Endothelial cell of umbilical vein (primary cell): Measurements from ENCODE around the gene MAP6D1. TPM values are rescaled to one million over a fixed set of nuclear protein-coding genes. Genes with fewer than 3 reads are reported as not detected.

Experiments used
- BruUV-seq: library from RNA; stranded (reverse); fragments of 400-500 nt; replicated peaks from 2 replicates; lab custom pipeline; 2021; lab: Mats Ljungman, UMichigan
- CTCF ChIA-PET: fragments of 300-600, 350-600 bp; sonication (Branson Sonifier 250); formaldehyde crosslinking; loops from one replicate; lab custom pipeline; 2021; ENCODE audit warnings: antibody characterized with exemption, inconsistent platforms; lab: Charles Lee
- POLR2A ChIA-PET: fragments of 300-600, 350-600 bp; sonication (Branson Sonifier 250); formaldehyde crosslinking; loops from one replicate; lab custom pipeline; 2021; ENCODE audit warnings: antibody characterized with exemption, inconsistent platforms; lab: Charles Lee
- DNase-seq: peaks from one replicate; pipeline ENCODE4 v3.0.0-alpha.2; 2011; ENCODE audit warnings: low read depth, low spot score
- FAIRE-seq: peaks from 2 replicates; lab custom pipeline; 2011; peaks lifted over from hg19 to GRCh38; lab: Jason Lieb, UNC
- H2AFZ ChIP-seq: 2 replicates; pipeline ENCODE4 v1.6.0; 2012; ENCODE audit warnings: low read depth, low read length, control low read depth, inconsistent platforms
- H3K27ac ChIP-seq: 2 replicates; pipeline ENCODE4 v1.5.1; 2011; ENCODE audit warnings: low read depth, mild to moderate bottlenecking, control low read depth, low read length, moderate library complexity; ENCODE audit not compliant: insufficient read depth
- H3K27me3 ChIP-seq, 2 experiments: 2 replicates each; pipeline versions ENCODE4 v1.6.0 to v1.6.1; 2011; ENCODE audit warnings: low read length in 2 of 2, mixed read lengths in 1 of 2; ENCODE audit not compliant: control insufficient read depth in 2 of 2, insufficient read depth in 2 of 2
- H3K36me3 ChIP-seq, 2 experiments: 2 replicates in 1 of 2; 3 replicates in 1 of 2; pipeline ENCODE4 v1.5.1; 2011; ENCODE audit warnings: low read length in 2 of 2, mild to moderate bottlenecking in 1 of 2, moderate library complexity in 1 of 2; ENCODE audit not compliant: control insufficient read depth in 2 of 2, insufficient read depth in 2 of 2; ENCODE audit errors: extremely low read depth in 1 of 2
- H3K4me1 ChIP-seq: 3 replicates; pipeline ENCODE4 v1.5.1; 2011; ENCODE audit warnings: mild to moderate bottlenecking, low read length; ENCODE audit not compliant: control insufficient read depth, insufficient read depth; ENCODE audit errors: extremely low read depth
- H3K4me2 ChIP-seq: 2 replicates; pipeline ENCODE4 v1.6.1; 2011; ENCODE audit warnings: low read length, control low read depth, mixed read lengths; ENCODE audit not compliant: insufficient read depth
- H3K4me3 ChIP-seq, 3 experiments: fragments of 200-600 bp in 1 of 3; sonication (generic), shearing (Covaris generic) in 1 of 3; replicated peaks in 1 of 3; 2 replicates each; pipeline ENCODE4 v1.5.1; 2011 to 2016; ENCODE audit warnings: control low read depth in 3 of 3, low read length in 3 of 3, mild to moderate bottlenecking in 2 of 3, inconsistent platforms in 1 of 3, low read depth in 1 of 3, moderate library complexity in 1 of 3; ENCODE audit not compliant: insufficient read depth in 1 of 3
- H3K79me2 ChIP-seq: 2 replicates; pipeline ENCODE4 v1.6.0; 2012; ENCODE audit warnings: low read length, inconsistent platforms; ENCODE audit not compliant: control insufficient read depth, insufficient read depth
- H3K9ac ChIP-seq: replicated peaks from 2 replicates; pipeline ENCODE3; 2011; ENCODE audit warnings: low read length, control low read depth; ENCODE audit not compliant: insufficient read depth; ENCODE audit errors: extremely low read depth
- H3K9me1 ChIP-seq: replicated peaks from 3 replicates; pipeline ENCODE4 v1.6.0; 2011; ENCODE audit warnings: mild to moderate bottlenecking, low read length; ENCODE audit not compliant: control insufficient read depth, insufficient read depth; ENCODE audit errors: extremely low read depth
- H3K9me3 ChIP-seq: replicated peaks from 2 replicates; pipeline ENCODE4 v1.5.1; 2012; ENCODE audit warnings: low read length, inconsistent platforms; ENCODE audit not compliant: control insufficient read depth, insufficient read depth
- H4K20me1 ChIP-seq: replicated peaks from 2 replicates; pipeline ENCODE3; 2011; ENCODE audit warnings: mild to moderate bottlenecking, low read length; ENCODE audit not compliant: control insufficient read depth, insufficient read depth; ENCODE audit errors: extremely low read depth
- EZH2 ChIP-seq: IDR thresholded peaks from 2 replicates; pipeline ENCODE4 v1.6.1; 2012; ENCODE audit warnings: borderline replicate concordance, low read depth, mild to moderate bottlenecking, moderate library complexity, low read length, inconsistent platforms; ENCODE audit not compliant: severe bottlenecking
- FOS ChIP-seq: IDR thresholded peaks from 2 replicates; pipeline ENCODE4 v1.6.1; 2011; ENCODE audit warnings: mild to moderate bottlenecking, low read length, moderate library complexity, borderline replicate concordance; ENCODE audit not compliant: insufficient read depth
- GATA2 ChIP-seq: IDR thresholded peaks from 2 replicates; pipeline ENCODE4 v1.7.0; 2011; ENCODE audit warnings: low read depth, mild to moderate bottlenecking, moderate library complexity, mixed read lengths, low read length; ENCODE audit not compliant: insufficient read length, insufficient read depth
- JUN ChIP-seq: IDR thresholded peaks from 2 replicates; pipeline ENCODE4 v1.6.1; 2011; ENCODE audit warnings: borderline replicate concordance, low read depth; ENCODE audit not compliant: insufficient read length, insufficient read depth
- MAX ChIP-seq: IDR thresholded peaks from 2 replicates; pipeline ENCODE4 v1.6.1; 2011; ENCODE audit not compliant: insufficient read depth, insufficient read length
- MYC ChIP-seq: IDR thresholded peaks from one replicate; pipeline ENCODE4 v1.6.1; 2011; ENCODE audit warnings: mild to moderate bottlenecking, low read depth, low read length
- POLR2A ChIP-seq: IDR thresholded peaks from 2 replicates; pipeline ENCODE4 v1.6.1; 2012; ENCODE audit warnings: low read depth, mild to moderate bottlenecking, control low read depth, low read length
- POLR2AphosphoS5 ChIP-seq: IDR thresholded peaks from 2 replicates; pipeline ENCODE4 v1.6.1; 2012; ENCODE audit warnings: low read depth, mild to moderate bottlenecking, control low read depth, low read length, moderate library complexity; ENCODE audit not compliant: insufficient read depth
- dilution Hi-C: fragments of 300-500 bp; cut with MboI; formaldehyde crosslinking; loops from one replicate; pipeline ENCODE4 v1.15.0; 2019; ENCODE audit warnings: low sequenced_read_pairs; ENCODE audit not compliant: extremely low pct_ligation_motif_present
- intact Hi-C: fragments of 100-400 bp; cut with micrococcal nuclease; formaldehyde crosslinking; loops from one replicate; pipeline ENCODE4 v1.10.0; 2022
- polyA plus RNA-seq, 4 experiments: library from polyadenylated mRNA; depleted of rRNA in 3 of 4; stranded (reverse) in 3 of 4; unstranded in 1 of 4; fragments of >200 nt; gene quantifications; 2 replicates each; pipeline versions ENCODE4 v1.2.1 to v1.2.3, GENCODE V29; 2011 to 2012; ENCODE audit warnings: missing spikeins in 1 of 4
- total RNA-seq: library from RNA; stranded (reverse); gene quantifications from 2 replicates; pipeline ENCODE4 v1.2.3, GENCODE V29; 2021
- TF ChIP-seq, protein P1 (sequence below), 2 donors: IDR thresholded peaks; 1 replicate in 1 of 2; 2 replicates in 1 of 2; pipeline ENCODE4 v1.5.1; 2011; ENCODE audit warnings: low read length in 2 of 2, mild to moderate bottlenecking in 2 of 2, moderate library complexity in 2 of 2, control low read depth in 1 of 2, inconsistent platforms in 1 of 2, low read depth in 1 of 2; ENCODE audit not compliant: insufficient read depth in 1 of 2; ENCODE audit errors: extremely low read depth in 1 of 2

Gene MAP6D1
- total and polyA plus RNA-seq, 2 donors (not counting 3 experiments of a cell fraction or from before 2014, with no cell fraction given): 2.4 to 3.5 TPM

GRCh38 chr3:183830187-183830586 lies 4.8 kb upstream of the MAP6D1 start:
- Histone ChIP-seq H3K79me2 (no peaks in the 10 kb centered on the region), H4K20me1 (no peaks in the 10 kb centered on the region), H3K27me3 (no peaks in the 10 kb centered on the region), H3K9me3 (no peaks in the 10 kb centered on the region), H3K9me1 (no peaks in the 10 kb centered on the region), H2AFZ (no peak overlapping the region), H3K9ac (no peak overlapping the region), H3K27ac (no peak overlapping the region), H3K36me3 (peaks cover 6 to 10% of the 10 kb centered on the region in 2 experiments), H3K4me2 (no peak overlapping the region), H3K4me3 (no peak overlapping the region), H3K4me1 (no peaks in the 10 kb centered on the region)
- ChIA-PET POLR2A (no interaction called here), CTCF (no interaction called here)
- BruUV-seq: no TSS peak
- intact Hi-C loops (no loop called here), dilution Hi-C loops (no loop called here)
- TF ChIP-seq EZH2: no peak
- no peak for TF ChIP-seq JUN
- TF ChIP-seq POLR2A: no peak
- TF ChIP-seq GATA2: no peak
- TF ChIP-seq, protein P1, sequence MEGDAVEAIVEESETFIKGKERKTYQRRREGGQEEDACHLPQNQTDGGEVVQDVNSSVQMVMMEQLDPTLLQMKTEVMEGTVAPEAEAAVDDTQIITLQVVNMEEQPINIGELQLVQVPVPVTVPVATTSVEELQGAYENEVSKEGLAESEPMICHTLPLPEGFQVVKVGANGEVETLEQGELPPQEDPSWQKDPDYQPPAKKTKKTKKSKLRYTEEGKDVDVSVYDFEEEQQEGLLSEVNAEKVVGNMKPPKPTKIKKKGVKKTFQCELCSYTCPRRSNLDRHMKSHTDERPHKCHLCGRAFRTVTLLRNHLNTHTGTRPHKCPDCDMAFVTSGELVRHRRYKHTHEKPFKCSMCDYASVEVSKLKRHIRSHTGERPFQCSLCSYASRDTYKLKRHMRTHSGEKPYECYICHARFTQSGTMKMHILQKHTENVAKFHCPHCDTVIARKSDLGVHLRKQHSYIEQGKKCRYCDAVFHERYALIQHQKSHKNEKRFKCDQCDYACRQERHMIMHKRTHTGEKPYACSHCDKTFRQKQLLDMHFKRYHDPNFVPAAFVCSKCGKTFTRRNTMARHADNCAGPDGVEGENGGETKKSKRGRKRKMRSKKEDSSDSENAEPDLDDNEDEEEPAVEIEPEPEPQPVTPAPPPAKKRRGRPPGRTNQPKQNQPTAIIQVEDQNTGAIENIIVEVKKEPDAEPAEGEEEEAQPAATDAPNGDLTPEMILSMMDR (IDR thresholded peaks at IDR 0.05; ENCODE audit: extremely low read depth in 1 of 2, insufficient read depth in 1 of 2, low read depth in 1 of 2, low read length in 2 of 2): no peak
- TF ChIP-seq POLR2AphosphoS5: no peak
- no peak for TF ChIP-seq MAX
- no peak for TF ChIP-seq FOS
- no peak for TF ChIP-seq MYC
- DNase-seq (no peak), FAIRE-seq (no peak)
